KOPT-K1 (cell line): ENCODE data around the gene DIMT1.
A peak's percentile ranks its signal among the peaks of the same experiment; 100 is the strongest.

ENCODE experiments used
- H3K27ac ChIP-seq: fragments of 200-600 bp; sonication (generic); 2 replicates; pipeline ENCODE4 v1.5.1; 2016; ENCODE audit warnings: antibody characterized with exemption, mild to moderate bottlenecking, low read depth, low read length; ENCODE audit not compliant: poor library complexity, severe bottlenecking
- H3K36me3 ChIP-seq: fragments of 200-600 bp; sonication (generic); 2 replicates; pipeline ENCODE4 v1.5.1; 2017; ENCODE audit warnings: antibody characterized with exemption, mild to moderate bottlenecking, low read length, moderate library complexity; ENCODE audit not compliant: insufficient read depth
- H3K9me3 ChIP-seq: fragments of 200-600 bp; sonication (generic); 2 replicates; pipeline ENCODE4 v1.5.1; 2017; ENCODE audit warnings: antibody characterized with exemption, low read length, mild to moderate bottlenecking; ENCODE audit not compliant: insufficient read depth, poor library complexity, severe bottlenecking

Gene DIMT1

GRCh38 chr5:62403411-62404250 lies at the start of gene DIMT1:
Gene DIMT1 (minus strand): TSS chr5:62403905. CDS start chr5:62403772, 133 bp downstream.
- H3K36me3 ChIP-seq = peaks cover 34% of the 10 kb centered on the region
- peak within 1 kb of the TSS; percentile 83 for H3K27ac ChIP-seq
- H3K9me3 ChIP-seq = no peaks in the 10 kb centered on the region

- Histone ChIP-seq H3K27ac (no peak overlapping the region), H3K9me3 (no peaks in the 10 kb centered on the region), H3K36me3 (peaks cover 79% of the 10 kb centered on the region)
Measured at GRCh38 chr5:62450259-62450658, 46.6 kb upstream of the DIMT1 start.

GRCh38 chr5:62448528-62448927 lies 44.8 kb upstream of the DIMT1 start:
- Histone ChIP-seq H3K36me3 (peaks cover 80% of the 10 kb centered on the region), H3K27ac (no peak overlapping the region), H3K9me3 (no peaks in the 10 kb centered on the region)

GRCh38 chr5:62432621-62433064 lies 28.9 kb upstream of the DIMT1 start:
- Histone ChIP-seq H3K36me3 (no peaks in the 10 kb centered on the region; the same call in none of the 2 replicates), H3K9me3 (no peaks in the 10 kb centered on the region)

GRCh38 chr5:62431735-62432620 lies 28.3 kb upstream of the DIMT1 start:
- Histone ChIP-seq H3K9me3 (no peaks in the 10 kb centered on the region), H3K27ac (no peak overlapping the region), H3K36me3 (no peaks in the 10 kb centered on the region; the same call in none of the 2 replicates)

More at GRCh38 chr5:62432621-62433064, 28.9 kb upstream of the DIMT1 start:
- no peak overlapping the region for H3K27ac ChIP-seq

- H3K36me3 ChIP-seq = no peaks in the 10 kb centered on the region; the same call in 1 of the 2 replicates
- no peaks in the 10 kb centered on the region for H3K9me3 ChIP-seq
- no peak overlapping the region for H3K27ac ChIP-seq
Measured at GRCh38 chr5:62424763-62425162, 21.1 kb upstream of the DIMT1 start.

- no peak overlapping the region for H3K27ac ChIP-seq
- H3K36me3 ChIP-seq = peaks cover 15% of the 10 kb centered on the region; the same call in 1 of the 2 replicates
- H3K9me3 ChIP-seq = no peaks in the 10 kb centered on the region
Measured at GRCh38 chr5:62421414-62421813, 17.7 kb upstream of the DIMT1 start.

- H3K36me3 ChIP-seq = peaks cover 19% of the 10 kb centered on the region; the same call in 1 of the 2 replicates
- no peak overlapping the region for H3K27ac ChIP-seq
- no peaks in the 10 kb centered on the region for H3K9me3 ChIP-seq
Measured at GRCh38 chr5:62419609-62420008, 15.9 kb upstream of the DIMT1 start.

GRCh38 chr5:62418462-62419076 lies 14.9 kb upstream of the DIMT1 start:
- no peaks in the 10 kb centered on the region for H3K9me3 ChIP-seq
- peaks cover 22% of the 10 kb centered on the region; the same call in 1 of the 2 replicates for H3K36me3 ChIP-seq
- H3K27ac ChIP-seq = no peak overlapping the region

GRCh38 chr5:62413711-62414110 lies 10.0 kb upstream of the DIMT1 start:
- H3K36me3 ChIP-seq = peaks cover 19% of the 10 kb centered on the region; the same call in 1 of the 2 replicates
- H3K27ac ChIP-seq = peak overlapping the region; percentile 58
- H3K9me3 ChIP-seq = no peaks in the 10 kb centered on the region

GRCh38 chr5:62412549-62413329 lies 9.0 kb upstream of the DIMT1 start, which contains the start of gene IPO11:
Gene IPO11 (plus strand): TSS chr5:62412763. CDS start chr5:62437280, 24,517 bp downstream.
- peak within 1 kb of the TSS; percentile 58 for H3K27ac ChIP-seq
- H3K36me3 ChIP-seq = peaks cover 10% of the 10 kb centered on the region; the same call in 1 of the 2 replicates
- no peaks in the 10 kb centered on the region for H3K9me3 ChIP-seq

GRCh38 chr5:62395210-62395950 lies 8.3 kb downstream of the DIMT1 start:
- Histone ChIP-seq H3K36me3 (peaks cover 98% of the 10 kb centered on the region), H3K9me3 (no peaks in the 10 kb centered on the region), H3K27ac (no peak overlapping the region)

- H3K36me3 ChIP-seq = peaks cover 99% of the 10 kb centered on the region
Measured at GRCh38 chr5:62386824-62387223, 16.9 kb downstream of the DIMT1 start.

More at GRCh38 chr5:62386824-62387223, 16.9 kb downstream of the DIMT1 start:
- H3K9me3 ChIP-seq = no peaks in the 10 kb centered on the region
- H3K27ac ChIP-seq = no peak overlapping the region
